ENCODE data around the gene AHRR. TPM values are rescaled to one million over a fixed set of nuclear protein-coding genes. Genes with fewer than 3 reads are reported as not detected.

The AHRR gene
- total and polyA plus RNA-seq, 9 of the 15 experiments (the other 6 are each of a cell fraction or from before 2014, with no cell fraction given), result 0.06 to 1.6 (median 0.75) TPM; not detected in 1

- no peak for TF ChIP-seq REST (IDR thresholded peaks at IDR 0.05; ENCODE audit: borderline replicate concordance)
- TF ChIP-seq REST (CRISPR knock-in tag; IDR thresholded peaks at IDR 0.05; ENCODE audit: low read depth), result no peak
- TF ChIP-seq DLX4 (CRISPR knock-in tag; IDR thresholded peaks at IDR 0.05), result no peak
- no peak for TF ChIP-seq YY1 (IDR thresholded peaks at IDR 0.05; ENCODE audit: borderline replicate concordance in 1 of 3, control insufficient read depth in 1 of 3, extremely low read depth in 1 of 3, insufficient read depth in 3 of 3, insufficient read length in 1 of 3, insufficient replicate concordance in 2 of 3, low read depth in 1 of 3, low read length in 2 of 3)
- TF ChIP-seq HBP1 (CRISPR knock-in tag; IDR thresholded peaks at IDR 0.05), result no peak
- no peak for TF ChIP-seq ZNF395 (CRISPR knock-in tag; IDR thresholded peaks at IDR 0.05)
- TF ChIP-seq DEAF1 (CRISPR knock-in tag; IDR thresholded peaks at IDR 0.05), result no peak
- no peak for TF ChIP-seq RUNX1 (IDR thresholded peaks at IDR 0.05; ENCODE audit: low read depth)
Observed at GRCh38 chr5:376799-377325, 55.3 kb downstream of the AHRR start (continued).
